HG02610 (cell line): Measurements from ENCODE around the gene DOCK10.

Experiments
- ATAC-seq: cut with Tn5 transposase; IDR thresholded peaks from one replicate; pipeline ENCODE4 v1.9.1; 2021; ENCODE audit warnings: mild to moderate bottlenecking, moderate library complexity; ENCODE audit not compliant: unreplicated experiment

DOCK10 gene

DNA sequence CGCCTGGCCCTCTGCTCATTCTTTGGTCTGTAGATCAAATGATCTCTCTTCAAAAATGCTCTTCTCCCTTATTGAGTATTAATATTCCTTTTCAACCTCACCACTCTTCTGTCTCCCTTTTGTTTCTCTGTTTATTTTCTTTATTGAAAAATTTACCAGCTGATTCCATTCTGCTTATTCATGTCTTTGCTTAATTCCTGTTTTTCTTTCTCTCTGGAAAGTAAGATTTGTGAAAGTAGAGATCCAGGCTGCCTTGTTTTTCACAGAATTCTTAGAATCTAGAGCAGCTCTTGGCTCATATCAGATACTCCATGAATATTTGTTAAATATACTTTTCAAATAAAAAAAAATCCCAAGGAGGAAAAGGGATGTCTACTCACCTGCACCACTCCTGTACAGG lies 157.0 kb downstream of the DOCK10 start:
- ATAC-seq = no peak

- no peak for ATAC-seq
Measured at GRCh38 chr2:224884188-224884587, 158.1 kb downstream of the DOCK10 start.

- no peak for ATAC-seq
Measured at GRCh38 chr2:224883700-224884099, 158.6 kb downstream of the DOCK10 start.

DNA sequence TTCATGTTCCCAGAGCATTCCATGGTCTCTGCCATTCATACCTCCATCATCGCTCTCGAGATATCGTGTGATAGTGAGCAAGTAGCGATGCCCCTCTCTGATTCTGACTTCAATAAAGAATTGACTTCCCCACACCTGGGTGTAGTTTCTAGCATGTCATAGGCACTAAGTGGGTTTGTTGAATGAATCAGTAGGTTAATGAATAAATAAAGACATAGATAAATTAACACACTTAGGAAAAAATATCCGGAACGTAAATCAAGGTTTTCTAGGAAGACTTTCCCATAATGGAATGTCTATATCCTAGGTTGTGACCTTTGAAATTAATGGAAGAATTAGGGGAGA lies 159.1 kb downstream of the DOCK10 start:
- ATAC-seq = no peak

DNA sequence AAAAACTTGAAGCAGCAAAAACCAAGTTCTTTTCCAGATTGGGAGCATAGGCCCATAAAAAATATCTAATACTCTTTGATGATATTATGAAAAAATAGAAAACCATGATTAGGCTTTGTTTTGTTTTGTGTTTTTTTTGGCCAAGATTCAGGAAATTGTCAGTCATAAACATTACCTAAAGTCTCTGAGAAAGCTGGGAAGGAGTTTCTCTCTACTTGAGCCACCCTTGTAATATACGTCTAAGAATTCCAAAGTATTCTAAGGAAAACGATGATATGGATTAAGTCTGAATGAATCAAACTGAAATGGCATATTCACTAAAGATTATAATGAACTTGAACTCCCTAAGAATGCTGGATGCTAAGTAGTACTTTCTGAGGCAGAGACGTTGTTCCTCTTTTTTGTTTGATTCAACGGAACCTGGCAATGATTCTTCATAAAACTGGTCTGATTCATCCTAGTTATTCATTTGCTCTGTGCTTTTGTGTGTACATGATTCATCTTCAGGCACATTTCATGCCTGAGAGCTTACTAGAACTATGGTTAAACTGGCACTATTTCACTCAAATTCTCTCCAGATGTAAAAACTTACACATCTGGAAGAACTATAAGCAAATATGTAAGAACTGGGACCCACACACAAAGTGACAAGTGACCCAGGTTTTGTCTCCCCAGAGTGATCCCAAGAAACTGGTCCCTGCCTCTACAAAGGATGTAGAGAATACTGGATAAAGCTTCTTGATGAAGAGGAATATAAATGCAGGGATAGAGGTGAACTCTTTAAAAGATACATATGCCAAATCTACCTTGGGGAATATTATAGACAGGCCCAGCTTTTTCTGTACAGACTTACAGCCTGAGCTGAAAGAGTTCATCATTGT lies 159.7 kb downstream of the DOCK10 start:
- ATAC-seq = no peak

- ATAC-seq = no peak
Measured at GRCh38 chr2:224881846-224882245, 160.4 kb downstream of the DOCK10 start.

DNA sequence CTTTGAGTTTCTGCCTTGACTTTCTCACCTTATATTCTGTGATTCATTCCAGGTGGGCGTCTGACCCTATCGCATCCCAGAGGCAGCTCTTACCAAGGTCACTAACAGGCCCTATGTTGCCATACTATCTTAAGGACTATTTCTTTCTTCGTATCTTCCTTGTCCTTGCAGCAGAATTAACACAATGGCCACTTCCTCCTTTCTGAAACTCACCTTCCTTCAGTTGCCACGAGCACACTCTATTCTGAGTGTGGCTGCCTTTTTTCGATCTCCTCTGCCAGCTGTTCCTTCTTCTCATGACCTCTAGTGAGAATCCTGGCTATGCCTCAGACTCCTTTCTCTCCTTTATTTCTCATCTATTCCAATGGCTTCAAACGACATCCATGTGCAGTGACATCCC lies 165.7 kb downstream of the DOCK10 start:
- ATAC-seq = no peak

- peak; percentile 73 for ATAC-seq
Measured at GRCh38 chr2:224875841-224876240, 166.4 kb downstream of the DOCK10 start.

- ATAC-seq = no peak
Measured at GRCh38 chr2:224875153-224875552, 167.1 kb downstream of the DOCK10 start.

- no peak for ATAC-seq
Measured at GRCh38 chr2:224871813-224872212, 170.5 kb downstream of the DOCK10 start.

GRCh38 chr2:224870341-224870740 lies 171.9 kb downstream of the DOCK10 start:
- ATAC-seq = no peak

GRCh38 chr2:224869601-224870233 lies 172.6 kb downstream of the DOCK10 start:
- no peak for ATAC-seq

DNA sequence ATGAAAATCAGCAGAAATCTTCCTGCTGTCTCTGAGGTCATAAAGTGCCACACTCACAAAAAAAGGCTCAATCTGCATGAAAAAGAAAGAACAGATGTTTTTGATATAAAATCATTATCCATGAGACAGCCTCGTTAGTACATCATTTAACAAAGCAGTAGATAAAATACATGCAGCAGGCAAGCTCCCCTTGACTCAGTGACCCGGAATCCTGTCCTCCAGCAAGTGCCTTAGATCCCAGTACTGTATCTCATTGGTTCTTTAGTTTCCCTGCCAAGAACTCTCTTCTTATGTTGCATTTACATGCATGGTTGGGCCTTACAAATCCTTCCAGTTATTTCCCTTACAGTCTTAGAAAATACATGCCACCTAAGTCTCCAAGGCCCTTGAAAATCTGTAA lies 177.3 kb downstream of the DOCK10 start:
- no peak for ATAC-seq

GRCh38 chr2:224861266-224861665 lies 181.0 kb downstream of the DOCK10 start:
- ATAC-seq = no peak

GRCh38 chr2:224860786-224861185 lies 181.5 kb downstream of the DOCK10 start:
- ATAC-seq = no peak

DNA sequence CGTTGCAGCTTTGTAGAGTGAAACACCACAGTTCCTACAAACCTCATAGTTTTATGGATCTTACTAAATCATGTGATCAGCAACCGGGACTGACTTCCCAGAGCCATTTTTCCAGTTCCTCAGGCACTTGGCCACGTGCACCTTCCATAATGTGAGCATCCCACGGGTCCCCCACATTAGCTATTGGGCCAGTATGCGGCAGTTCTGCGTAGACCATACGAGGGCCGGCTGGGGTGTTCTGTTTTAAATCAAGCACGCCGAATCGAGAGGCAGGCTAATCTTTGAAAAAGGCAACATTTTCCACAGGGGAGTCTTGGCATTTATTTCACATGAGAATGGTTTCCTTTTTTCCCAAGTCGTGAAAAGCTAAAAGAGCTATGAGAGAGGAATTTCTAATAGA lies 190.5 kb downstream of the DOCK10 start:
- no peak for ATAC-seq

- ATAC-seq = no peak
Measured at GRCh38 chr2:224850081-224850480, 192.2 kb downstream of the DOCK10 start.

DNA sequence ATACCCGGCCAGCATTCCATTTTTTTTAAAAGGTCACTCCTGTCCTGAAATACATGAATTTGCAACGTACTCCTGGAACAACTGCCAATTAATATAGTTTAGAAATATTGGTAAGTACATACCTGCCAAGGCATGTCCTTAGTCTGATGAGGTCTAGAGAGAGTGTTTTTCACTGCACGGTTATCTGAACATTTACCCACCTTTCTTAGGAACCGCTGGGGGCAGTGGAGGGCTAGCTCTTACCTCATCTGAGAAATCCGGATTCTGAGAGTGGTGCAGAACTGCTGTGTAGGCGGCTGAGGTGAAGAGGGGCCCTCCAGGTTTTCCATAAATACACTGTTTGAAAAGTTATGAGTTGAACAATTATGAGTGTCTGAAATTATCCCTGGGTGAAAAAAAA lies 193.0 kb downstream of the DOCK10 start:
- ATAC-seq = no peak

GRCh38 chr2:224847961-224848850 lies 194.1 kb downstream of the DOCK10 start:
- no peak for ATAC-seq

DNA sequence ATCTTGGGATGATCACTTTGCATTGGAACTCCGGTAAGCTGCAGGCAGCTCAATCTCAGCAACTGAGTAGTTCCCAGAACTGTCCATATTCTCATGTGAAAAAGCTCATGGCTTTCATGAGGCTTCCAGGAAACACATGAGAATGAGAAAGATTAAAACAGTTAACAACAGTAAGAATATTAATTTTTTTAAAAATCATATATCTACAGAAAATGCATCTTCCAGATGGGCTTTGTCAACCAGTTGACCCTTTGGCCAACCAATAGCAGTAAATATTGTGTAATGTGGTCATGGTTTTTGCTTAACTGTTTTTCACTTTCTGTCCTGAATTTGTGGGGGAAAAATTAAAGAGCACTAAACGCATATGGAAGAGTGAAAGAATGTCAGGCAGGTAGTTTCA lies 194.9 kb downstream of the DOCK10 start:
- ATAC-seq = no peak

DNA sequence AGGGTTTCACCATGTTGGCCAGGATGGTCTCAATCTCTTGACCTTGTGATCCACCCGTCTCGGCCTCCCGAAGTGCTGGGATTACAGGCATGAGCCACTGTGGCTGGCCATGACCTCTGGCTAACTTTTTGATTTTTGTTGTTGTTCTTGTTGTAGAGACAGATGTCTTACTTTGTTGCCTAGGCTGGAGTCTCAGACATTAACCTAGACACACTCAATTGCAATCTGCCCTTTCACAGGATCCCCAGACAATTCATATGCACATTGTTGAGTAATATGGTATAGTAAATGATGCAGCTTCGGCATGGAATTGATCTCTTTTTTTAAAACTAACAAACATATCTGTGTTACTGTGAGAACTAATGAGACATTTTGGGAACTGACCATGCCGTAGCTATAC lies 195.6 kb downstream of the DOCK10 start:
- no peak for ATAC-seq

GRCh38 chr2:224846161-224846560 lies 196.1 kb downstream of the DOCK10 start:
- ATAC-seq = no peak
